IMR-90 (cell line): Measurements from ENCODE around the gene FNBP1. TPM values are rescaled to one million over a fixed set of nuclear protein-coding genes. Genes with fewer than 3 reads are reported as not detected.

ENCODE experiments used
- ATAC-seq: fragments of 200-7000 bp; cut with Tn5 transposase; 2 replicates; pipeline ENCODE4 v1.9.1; 2020; ENCODE audit warnings: low read depth, mild to moderate bottlenecking, moderate library complexity
- BruUV-seq: library from RNA; stranded (reverse); fragments of 400-500 nt; replicated peaks from 2 replicates; lab custom pipeline; 2021; lab: Mats Ljungman, UMichigan
- CTCF ChIA-PET: fragments of 300-600 bp; formaldehyde crosslinking; extraction: SDS; loops from one replicate; lab custom pipeline; 2021; ENCODE audit warnings: antibody characterized with exemption; lab: Yijun Ruan, JAX
- POLR2A ChIA-PET: fragments of 300-600 bp; sonication (Branson Sonifier 250); formaldehyde crosslinking; loops from one replicate; lab custom pipeline; 2022; ENCODE audit warnings: antibody characterized with exemption; ENCODE audit not compliant: unreplicated experiment; lab: Charles Lee
- DNase-seq: peaks from one replicate; pipeline ENCODE4 v3.0.0; 2013
- H2AFZ ChIP-seq: replicated peaks from 2 replicates; pipeline ENCODE3; 2013; ENCODE audit warnings: low read length, mild to moderate bottlenecking; ENCODE audit not compliant: poor library complexity
- H2AK5ac ChIP-seq: 2 replicates; pipeline ENCODE4 v1.6.1; 2013; ENCODE audit warnings: low read depth, low read length, inconsistent platforms
- H2AK9ac ChIP-seq: replicated peaks from 2 replicates; pipeline ENCODE3; 2013; ENCODE audit warnings: mild to moderate bottlenecking, low read depth, low read length, moderate library complexity; ENCODE audit not compliant: poor library complexity
- H2BK120ac ChIP-seq: 2 replicates; pipeline ENCODE4 v1.6.1; 2013; ENCODE audit warnings: low read depth, low read length, inconsistent platforms
- H2BK15ac ChIP-seq: 3 replicates; pipeline ENCODE4 v1.6.1; 2013; ENCODE audit warnings: low read depth, low read length, inconsistent platforms
- H2BK20ac ChIP-seq: 2 replicates; pipeline ENCODE4 v1.6.1; 2013; ENCODE audit warnings: low read depth, mild to moderate bottlenecking, inconsistent platforms, low read length, moderate library complexity
- H2BK5ac ChIP-seq: 2 replicates; pipeline ENCODE4 v1.6.1; 2013; ENCODE audit warnings: mild to moderate bottlenecking, low read depth, low read length, inconsistent platforms; ENCODE audit not compliant: poor library complexity, severe bottlenecking
- H3K14ac ChIP-seq: replicated peaks from 2 replicates; pipeline ENCODE4 v1.6.1; 2013; ENCODE audit warnings: low read depth, low read length, inconsistent platforms
- H3K18ac ChIP-seq: 2 replicates; pipeline ENCODE4 v1.6.1; 2013; ENCODE audit warnings: low read depth, low read length, control low read depth
- H3K23ac ChIP-seq: 2 replicates; pipeline ENCODE4 v1.6.1; 2013; ENCODE audit warnings: low read depth, low read length, inconsistent platforms
- H3K27ac ChIP-seq: 2 replicates; pipeline ENCODE4 v1.5.1; 2013; ENCODE audit warnings: mild to moderate bottlenecking, control low read depth, low read length; ENCODE audit not compliant: insufficient read depth
- H3K27me3 ChIP-seq: 2 replicates; pipeline ENCODE4 v1.6.1; 2013; ENCODE audit warnings: low read length; ENCODE audit not compliant: control insufficient read depth, insufficient read depth
- H3K36me3 ChIP-seq: 2 replicates; pipeline ENCODE4 v1.6.1; 2013; ENCODE audit warnings: low read length, mixed read lengths; ENCODE audit not compliant: control insufficient read depth, insufficient read depth
- H3K4ac ChIP-seq: 2 replicates; pipeline ENCODE4 v1.6.1; 2013; ENCODE audit warnings: low read depth, low read length, inconsistent platforms
- H3K4me1 ChIP-seq: 2 replicates; pipeline ENCODE4 v1.6.1; 2013; ENCODE audit warnings: low read length, mixed read lengths; ENCODE audit not compliant: control insufficient read depth, insufficient read depth
- H3K4me2 ChIP-seq: 2 replicates; pipeline ENCODE4 v1.6.1; 2013; ENCODE audit warnings: low read depth, mild to moderate bottlenecking, control low read depth, low read length, moderate library complexity
- H3K4me3 ChIP-seq: 2 replicates; pipeline ENCODE4 v1.5.1; 2013; ENCODE audit warnings: low read depth, mild to moderate bottlenecking, control low read depth, low read length, moderate library complexity; ENCODE audit not compliant: insufficient read depth
- H3K56ac ChIP-seq: 2 replicates; pipeline ENCODE4 v1.6.1; 2013; ENCODE audit warnings: low read length, inconsistent platforms; ENCODE audit not compliant: insufficient read depth; ENCODE audit errors: extremely low read depth
- H3K79me1 ChIP-seq, 2 experiments: 2 replicates each; pipeline ENCODE4 v1.6.1; 2013; ENCODE audit warnings: low read length in 2 of 2, inconsistent platforms in 1 of 2, low read depth in 1 of 2
- H3K9ac ChIP-seq: 2 replicates; pipeline ENCODE4 v1.6.1; 2013; ENCODE audit warnings: low read depth, low read length, control low read depth
- H3K9me1 ChIP-seq: 2 replicates; pipeline ENCODE4 v1.6.1; 2013; ENCODE audit warnings: low read length, inconsistent platforms; ENCODE audit not compliant: insufficient read depth
- H3K9me3 ChIP-seq: 2 replicates; pipeline ENCODE4 v1.6.1; 2013; ENCODE audit warnings: low read length; ENCODE audit not compliant: control insufficient read depth, insufficient read depth
- H4K20me1 ChIP-seq: 2 replicates; pipeline ENCODE4 v1.6.1; 2013; ENCODE audit warnings: low read length, inconsistent platforms; ENCODE audit not compliant: insufficient read depth
- H4K5ac ChIP-seq: 2 replicates; pipeline ENCODE4 v1.6.1; 2013; ENCODE audit warnings: mild to moderate bottlenecking, low read depth, low read length, control low read depth
- H4K8ac ChIP-seq, 2 experiments: 2 replicates each; pipeline ENCODE4 v1.6.1; 2013; ENCODE audit warnings: low read depth in 2 of 2, low read length in 2 of 2, control low read depth in 1 of 2, inconsistent platforms in 1 of 2
- H4K91ac ChIP-seq: 2 replicates; pipeline ENCODE4 v1.6.1; 2013; ENCODE audit warnings: low read depth, low read length, inconsistent platforms; ENCODE audit not compliant: insufficient read depth
- CHD1 ChIP-seq: IDR thresholded peaks from 2 replicates; pipeline ENCODE4 v1.6.1; 2012; ENCODE audit warnings: low read depth, low read length, improper control_type of control experiment
- RCOR1 ChIP-seq: IDR thresholded peaks from 2 replicates; pipeline ENCODE4 v1.6.1; 2012; ENCODE audit warnings: mild to moderate bottlenecking, low read length, improper control_type of control experiment; ENCODE audit not compliant: insufficient replicate concordance
- WGBS, 2 experiments: methylation state at CpG; one replicate each; pipeline versions ENCODE4 v1.1.5 to v1.1.7; 2013; ENCODE audit warnings: missing lambda C conversion rate in 2 of 2; ENCODE audit not compliant: insufficient read length in 1 of 2; ENCODE audit errors: extremely low coverage in 2 of 2; 5-methylcytosine and 5-hydroxymethylcytosine counted together
- dilution Hi-C: fragments of 300-500 bp; cut with HindIII; formaldehyde crosslinking; loops from one replicate; pipeline ENCODE4 v1.14.3; 2018; ENCODE audit warnings: low sequenced_read_pairs; ENCODE audit not compliant: unreplicated experiment
- in situ Hi-C: fragments of 300-500 bp; cut with MboI; formaldehyde crosslinking; loops from 3 replicates; pipeline ENCODE4 v1.14.3; 2019; ENCODE audit warnings: low sequenced_read_pairs, inconsistent platforms, mixed read lengths
- intact Hi-C: fragments of 100-400 bp; cut with micrococcal nuclease; formaldehyde crosslinking; loops from 2 replicates; pipeline ENCODE4 v1.10.0; 2022
- polyA plus RNA-seq, 3 experiments: library from polyadenylated mRNA; depleted of rRNA; stranded (reverse); fragments of >200 nt; gene quantifications; 2 replicates each; pipeline ENCODE4 v1.2.3, GENCODE V29; 2012; ENCODE audit warnings: low replicate concordance in 1 of 3
- total RNA-seq: library from RNA; depleted of rRNA; stranded (reverse); fragments of >200 nt; gene quantifications from 2 replicates; pipeline ENCODE4 v1.2.3, GENCODE V29; 2012
- TF ChIP-seq, protein P1 (sequence below): fragments of 150-350 bp; IDR thresholded peaks from 2 replicates; pipeline ENCODE4 v1.6.1; 2017; ENCODE audit warnings: mild to moderate bottlenecking, antibody characterized with exemption, low read length, low read depth

FNBP1 gene
- total and polyA plus RNA-seq, 2 of the 4 experiments (the other 2 are of a cell fraction), result 10.3 to 15.4 TPM

DNA sequence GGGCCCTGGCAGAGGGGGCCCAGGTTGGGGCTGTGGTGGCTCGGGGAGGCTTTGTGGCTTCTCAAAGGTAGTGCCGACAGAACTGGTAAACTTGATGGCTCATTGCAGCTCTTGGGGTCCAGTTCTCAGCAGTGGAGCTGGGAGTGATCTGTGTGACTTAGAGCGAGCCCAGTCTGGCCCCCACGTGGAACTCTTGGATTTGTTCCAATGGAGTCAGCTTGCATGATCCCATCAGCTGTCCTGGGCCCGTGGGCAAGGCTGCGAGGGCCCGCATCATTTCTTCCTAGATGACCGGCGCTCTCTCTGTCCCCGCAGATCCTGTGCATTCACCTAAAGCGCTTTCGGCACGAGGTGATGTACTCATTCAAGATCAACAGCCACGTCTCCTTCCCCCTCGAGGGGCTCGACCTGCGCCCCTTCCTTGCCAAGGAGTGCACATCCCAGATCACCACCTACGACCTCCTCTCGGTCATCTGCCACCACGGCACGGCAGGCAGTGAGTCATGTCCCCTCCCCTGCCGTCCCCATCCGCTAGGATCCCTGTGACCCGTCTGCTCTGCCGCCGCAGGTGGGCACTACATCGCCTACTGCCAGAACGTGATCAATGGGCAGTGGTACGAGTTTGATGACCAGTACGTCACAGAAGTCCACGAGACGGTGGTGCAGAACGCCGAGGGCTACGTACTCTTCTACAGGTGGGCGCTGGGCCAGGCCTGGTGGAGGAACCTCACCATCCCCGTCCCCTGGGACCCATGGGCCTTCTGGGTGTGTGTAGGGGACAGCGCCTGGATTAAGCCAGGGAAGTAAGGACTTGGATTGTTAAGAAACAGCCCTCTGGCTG, 168.5 kb downstream of the FNBP1 start:
- Histone ChIP-seq H3K18ac (no peak overlapping the region), H4K20me1 (no peaks in the 10 kb centered on the region), H3K27me3 (no peaks in the 10 kb centered on the region), H3K9me3 (no peaks in the 10 kb centered on the region), H3K4ac (no peak overlapping the region), H2AFZ (peak overlapping the region; percentile 11), H3K23ac (no peak overlapping the region), H3K36me3 (peaks cover 35% of the 10 kb centered on the region), H2BK20ac (no peak overlapping the region), H2BK120ac (no peak overlapping the region), H2BK15ac (no peak overlapping the region), H3K4me1 (no peaks in the 10 kb centered on the region), H3K79me1 (no peaks in the 10 kb centered on the region), H2AK9ac (no peak overlapping the region), H4K8ac (no peak overlapping the region), H2AK5ac (no peak overlapping the region), H3K9ac (no peak overlapping the region), H3K9me1 (peaks cover 3% of the 10 kb centered on the region; the same call in 1 of the 2 replicates), H3K14ac (no peak overlapping the region), H4K5ac (no peak overlapping the region), H3K4me3 (no peak overlapping the region), H4K91ac (no peak overlapping the region), H3K56ac (no peak overlapping the region), H3K4me2 (no peak overlapping the region), H3K27ac (no peak overlapping the region), H2BK5ac (no peak overlapping the region)
- TF ChIP-seq CHD1, result no peak
- TF ChIP-seq, protein P1, sequence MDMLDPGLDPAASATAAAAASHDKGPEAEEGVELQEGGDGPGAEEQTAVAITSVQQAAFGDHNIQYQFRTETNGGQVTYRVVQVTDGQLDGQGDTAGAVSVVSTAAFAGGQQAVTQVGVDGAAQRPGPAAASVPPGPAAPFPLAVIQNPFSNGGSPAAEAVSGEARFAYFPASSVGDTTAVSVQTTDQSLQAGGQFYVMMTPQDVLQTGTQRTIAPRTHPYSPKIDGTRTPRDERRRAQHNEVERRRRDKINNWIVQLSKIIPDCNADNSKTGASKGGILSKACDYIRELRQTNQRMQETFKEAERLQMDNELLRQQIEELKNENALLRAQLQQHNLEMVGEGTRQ, result no peak
- no peak for TF ChIP-seq RCOR1
- in situ Hi-C loops (loop anchor here (25.0 kb wide), 1 partner anchor 188 kb away; the partner anchor contains the start of gene GPR107), intact Hi-C loops (no loop called here), dilution Hi-C loops (no loop called here)
- CTCF ChIA-PET, result no interaction called here
- POLR2A ChIA-PET, result no interaction called here
- WGBS, 2 experiments, result 88% methylated on average over 19 of the region's 38 CpGs; no CpG with 5 or more reads in 1 of the 2 experiments
- ATAC-seq (no peak), DNase-seq (no peak)
- no TSS peak for BruUV-seq
